Ovary (tissue), 3 donors: ENCODE results near the gene GNA14.

Source experiments
- POLR2A ChIP-seq: fragments of 450-650 bp; IDR thresholded peaks from one replicate; pipeline ENCODE4 v1.6.1; 2017; ENCODE audit warnings: antibody characterized with exemption, mild to moderate bottlenecking, moderate library complexity
- TF ChIP-seq, protein P1 (sequence below), 3 donors: fragments of 450-650 bp in 2 of 3; fragments of 200-600 bp in 1 of 3; IDR thresholded peaks; one replicate each; pipeline versions ENCODE4 v1.5.1 to v1.8.0; 2016 to 2022; ENCODE audit warnings: antibody characterized with exemption in 3 of 3, mild to moderate bottlenecking in 1 of 3
- donor health status: DM: no; HTN: no; CAD: no.

DNA sequence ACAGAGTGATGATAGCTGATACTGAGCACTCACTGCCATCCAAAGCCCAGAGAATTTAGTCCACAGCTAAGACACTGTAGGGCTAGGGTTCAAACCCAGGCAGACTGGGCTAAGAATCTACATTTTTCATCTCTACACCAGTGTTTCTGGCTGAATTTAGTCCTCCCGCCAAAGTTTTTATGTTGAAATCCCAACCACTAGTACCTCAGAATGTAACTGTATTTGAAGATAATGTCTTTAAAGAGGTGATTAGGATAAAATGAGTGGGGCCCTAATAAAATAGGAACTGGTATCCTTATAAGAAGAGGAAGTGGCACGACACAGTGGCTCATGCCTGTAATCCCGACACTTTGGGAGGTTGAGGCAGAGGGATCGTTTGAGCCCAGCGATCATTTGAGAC, 4.3 kb downstream of the GNA14 start:
- TF ChIP-seq, protein P1, sequence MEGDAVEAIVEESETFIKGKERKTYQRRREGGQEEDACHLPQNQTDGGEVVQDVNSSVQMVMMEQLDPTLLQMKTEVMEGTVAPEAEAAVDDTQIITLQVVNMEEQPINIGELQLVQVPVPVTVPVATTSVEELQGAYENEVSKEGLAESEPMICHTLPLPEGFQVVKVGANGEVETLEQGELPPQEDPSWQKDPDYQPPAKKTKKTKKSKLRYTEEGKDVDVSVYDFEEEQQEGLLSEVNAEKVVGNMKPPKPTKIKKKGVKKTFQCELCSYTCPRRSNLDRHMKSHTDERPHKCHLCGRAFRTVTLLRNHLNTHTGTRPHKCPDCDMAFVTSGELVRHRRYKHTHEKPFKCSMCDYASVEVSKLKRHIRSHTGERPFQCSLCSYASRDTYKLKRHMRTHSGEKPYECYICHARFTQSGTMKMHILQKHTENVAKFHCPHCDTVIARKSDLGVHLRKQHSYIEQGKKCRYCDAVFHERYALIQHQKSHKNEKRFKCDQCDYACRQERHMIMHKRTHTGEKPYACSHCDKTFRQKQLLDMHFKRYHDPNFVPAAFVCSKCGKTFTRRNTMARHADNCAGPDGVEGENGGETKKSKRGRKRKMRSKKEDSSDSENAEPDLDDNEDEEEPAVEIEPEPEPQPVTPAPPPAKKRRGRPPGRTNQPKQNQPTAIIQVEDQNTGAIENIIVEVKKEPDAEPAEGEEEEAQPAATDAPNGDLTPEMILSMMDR (IDR thresholded peaks at IDR 0.05), result no peak
- TF ChIP-seq POLR2A, result no peak
